CD14-positive monocyte (primary cell): ENCODE measurements around the gene NOP16. TPM values are rescaled to one million over a fixed set of nuclear protein-coding genes. Genes with fewer than 3 reads are reported as not detected.

Source experiments
- DNase-seq, 3 donors: peaks; one replicate each; pipeline ENCODE4 v3.0.0-alpha.2; 2011 to 2022
- H2AFZ ChIP-seq: 2 replicates; pipeline ENCODE4 v1.6.0; 2012; ENCODE audit warnings: mild to moderate bottlenecking, low read depth, low read length, inconsistent platforms; ENCODE audit not compliant: insufficient read depth, poor library complexity, severe bottlenecking
- H3K27ac ChIP-seq, 2 donors: 1 replicate in 1 of 2; 2 replicates in 1 of 2; pipeline ENCODE4 v1.5.1; 2012 to 2013; ENCODE audit warnings: low read length in 2 of 2, control low read depth in 1 of 2, inconsistent platforms in 1 of 2, low read depth in 1 of 2, mild to moderate bottlenecking in 1 of 2
- H3K27me3 ChIP-seq, 2 donors: one replicate each; pipeline versions ENCODE4 v1.6.0 to v1.6.1; 2011 to 2013; ENCODE audit warnings: low read length in 2 of 2; ENCODE audit not compliant: control insufficient read depth in 2 of 2, insufficient read depth in 2 of 2
- H3K36me3 ChIP-seq, 2 donors: replicated peaks in 1 of 2; 1 replicate in 1 of 2; 2 replicates in 1 of 2; pipeline versions ENCODE4 v1.5.1 to v1.6.1; 2012 to 2013; ENCODE audit warnings: low read length in 2 of 2, control low read depth in 1 of 2, inconsistent platforms in 1 of 2, mild to moderate bottlenecking in 1 of 2; ENCODE audit not compliant: insufficient read depth in 2 of 2, control insufficient read depth in 1 of 2
- H3K4me1 ChIP-seq, 2 donors: 1 replicate in 1 of 2; 2 replicates in 1 of 2; pipeline versions ENCODE4 v1.5.1 to v1.6.1; 2012 to 2013; ENCODE audit warnings: low read length in 2 of 2, control low read depth in 1 of 2, inconsistent platforms in 1 of 2, mild to moderate bottlenecking in 1 of 2, moderate library complexity in 1 of 2; ENCODE audit not compliant: insufficient read depth in 2 of 2, control insufficient read depth in 1 of 2
- H3K4me2 ChIP-seq: replicated peaks from 2 replicates; pipeline ENCODE3; 2012; ENCODE audit warnings: low read length, moderate library complexity, mild to moderate bottlenecking; ENCODE audit not compliant: poor library complexity, severe bottlenecking; ENCODE audit errors: extremely low read depth
- H3K4me3 ChIP-seq, 3 experiments: fragments of 200-600 bp in 1 of 3; sonication (generic) in 1 of 3; replicated peaks in 1 of 3; 1 replicate in 2 of 3; 2 replicates in 1 of 3; pipeline ENCODE4 v1.5.1; 2011 to 2013; ENCODE audit warnings: low read length in 3 of 3, mild to moderate bottlenecking in 3 of 3, control low read depth in 2 of 3, low read depth in 2 of 3, inconsistent platforms in 1 of 3, moderate library complexity in 1 of 3
- H3K79me2 ChIP-seq: 2 replicates; pipeline ENCODE4 v1.6.0; 2012; ENCODE audit warnings: mild to moderate bottlenecking, control low read depth, inconsistent platforms, low read length, moderate library complexity; ENCODE audit not compliant: insufficient read depth
- H3K9ac ChIP-seq: 2 replicates; pipeline ENCODE4 v1.6.0; 2017; ENCODE audit warnings: low read length, mild to moderate bottlenecking; ENCODE audit not compliant: insufficient read depth, poor library complexity, severe bottlenecking
- H3K9me3 ChIP-seq, 2 donors: replicated peaks in 1 of 2; 1 replicate in 1 of 2; 2 replicates in 1 of 2; pipeline versions ENCODE4 v1.5.1 to v1.6.1; 2012 to 2013; ENCODE audit warnings: low read length in 2 of 2, control low read depth in 1 of 2; ENCODE audit not compliant: control insufficient read depth in 1 of 2, insufficient read depth in 1 of 2
- H4K20me1 ChIP-seq: 2 replicates; pipeline ENCODE4 v1.6.0; 2012; ENCODE audit warnings: mild to moderate bottlenecking, low read length, control low read depth, moderate library complexity; ENCODE audit not compliant: insufficient read depth
- H3K27ac Mint-ChIP-seq, 7 donors: one replicate each; pipeline ENCODE4 v1.8.0; 2020; ENCODE audit warnings: mild to moderate bottlenecking in 7 of 7, mixed read lengths in 7 of 7, moderate library complexity in 6 of 7, inconsistent platforms in 2 of 7
- H3K27me3 Mint-ChIP-seq, 3 donors: one replicate each; pipeline ENCODE4 v1.8.0; 2021 to 2022; ENCODE audit warnings: low read depth in 3 of 3, mild to moderate bottlenecking in 3 of 3, mixed read lengths in 3 of 3, moderate library complexity in 3 of 3, inconsistent platforms in 1 of 3
- H3K36me3 Mint-ChIP-seq, 2 donors: one replicate each; pipeline ENCODE4 v1.8.0; 2020; ENCODE audit warnings: mixed read lengths in 2 of 2, inconsistent platforms in 1 of 2, mild to moderate bottlenecking in 1 of 2
- H3K4me1 Mint-ChIP-seq: one replicate; pipeline ENCODE4 v1.8.0; 2020; ENCODE audit warnings: mild to moderate bottlenecking, mixed read lengths
- H3K4me3 Mint-ChIP-seq, 2 donors: one replicate each; pipeline ENCODE4 v1.8.0; 2020; ENCODE audit warnings: mild to moderate bottlenecking in 2 of 2, mixed read lengths in 2 of 2, moderate library complexity in 1 of 2
- H3K9me3 Mint-ChIP-seq, 7 donors: one replicate each; pipeline ENCODE4 v1.8.0; 2020 to 2022; ENCODE audit warnings: mixed read lengths in 7 of 7, mild to moderate bottlenecking in 6 of 7, moderate library complexity in 6 of 7, inconsistent platforms in 2 of 7
- CTCF ChIP-seq: fragments of 200-600 bp; IDR thresholded peaks from one replicate; pipeline ENCODE4 v1.8.0; 2022; ENCODE audit warnings: antibody characterized with exemption, mild to moderate bottlenecking
- WGBS: methylation state at CpG from one replicate; pipeline ENCODE4 v1.1.5; 2013; ENCODE audit warnings: missing lambda C conversion rate; ENCODE audit not compliant: insufficient coverage; 5-methylcytosine and 5-hydroxymethylcytosine counted together
- intact Hi-C, 2 donors: fragments of 100-400 bp; cut with micrococcal nuclease; formaldehyde crosslinking; loops; one replicate each; pipeline versions ENCODE4 v1.15.0 to v1.15.1; 2023
- polyA plus RNA-seq, 3 donors: library from polyadenylated mRNA; depleted of rRNA in 1 of 3; unstranded in 2 of 3; stranded (reverse) in 1 of 3; fragments of 300-500 nt in 2 of 3; fragments of >200 nt in 1 of 3; fragmentation: Illumina TruSeq in 2 of 3; gene quantifications; 1 replicate in 2 of 3; 2 replicates in 1 of 3; pipeline ENCODE4 v1.2.3, GENCODE V29; 2012 to 2021

NOP16 gene
- polyA plus RNA-seq, 3 donors, result 17.2 to 23.4 (median 17.6) TPM

GRCh38 chr5:176381423-176381822 is 7.0 kb downstream of the NOP16 start:
- Mint-ChIP-seq H3K9me3 (no peaks in the 10 kb centered on the region), H3K27me3 (peaks cover 0 to 2% (median 0%) of the 10 kb centered on the region in 3 donors), H3K27ac (no peak overlapping the region), H3K36me3 (peaks cover 44 to 48% of the 10 kb centered on the region in 2 donors), H3K4me3 (no peak overlapping the region), H3K4me1 (peaks cover 6% of the 10 kb centered on the region)
- intact Hi-C loops, result loop anchor here in 1 of 2 donors (10.0 kb wide), 1 partner anchor 153 kb away; the partner anchor contains the start of gene RNF44
- Histone ChIP-seq H4K20me1 (peaks cover 5% of the 10 kb centered on the region), H3K9me3 (no peaks in the 10 kb centered on the region), H2AFZ (no peak overlapping the region), H3K4me1 (no peaks in the 10 kb centered on the region), H3K9ac (no peak overlapping the region), H3K36me3 (peaks cover 39 to 58% of the 10 kb centered on the region in 2 donors), H3K4me3 (no peak overlapping the region), H3K27me3 (no peaks in the 10 kb centered on the region), H3K79me2 (peaks cover 7% of the 10 kb centered on the region), H3K4me2 (no peak overlapping the region), H3K27ac (no peak overlapping the region)
- DNase-seq, result no peak
- TF ChIP-seq CTCF, result no peak
- WGBS, result 96% methylated on average over 3 of the region's 3 CpGs

DNA sequence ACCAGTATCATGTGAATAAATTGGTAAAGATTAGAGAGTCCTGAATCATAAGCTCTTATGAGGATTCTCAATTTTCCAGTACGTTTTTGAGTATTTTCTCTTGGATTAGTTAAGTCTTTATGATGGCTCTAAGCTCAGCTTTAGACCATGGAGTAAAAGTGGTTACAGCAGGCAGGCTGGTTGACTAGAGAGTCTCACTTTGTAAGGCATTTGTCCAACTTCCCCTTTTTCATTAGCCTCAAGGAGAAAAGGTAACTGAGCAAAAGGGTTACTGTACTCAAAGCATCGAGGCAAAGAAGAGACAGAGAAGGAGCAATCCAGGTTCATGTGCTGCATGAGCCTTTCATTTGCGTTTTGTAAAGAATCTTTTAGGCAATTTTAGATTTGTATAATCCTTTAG is 8.5 kb downstream of the NOP16 start:
- 58% methylated on average over 2 of the region's 3 CpGs for whole genome bisulfite sequencing
- Mint-ChIP-seq H3K36me3 (peaks cover 32 to 36% of the 10 kb centered on the region in 2 donors), H3K4me1 (no peaks in the 10 kb centered on the region), H3K4me3 (no peak overlapping the region), H3K9me3 (no peaks in the 10 kb centered on the region), H3K27ac (no peak overlapping the region), H3K27me3 (peaks cover 0 to 2% (median 0%) of the 10 kb centered on the region in 3 donors)
- Histone ChIP-seq H3K36me3 (peaks cover 32 to 42% of the 10 kb centered on the region in 2 donors), H3K4me2 (no peak overlapping the region), H3K9ac (no peak overlapping the region), H3K9me3 (no peaks in the 10 kb centered on the region), H3K4me1 (no peaks in the 10 kb centered on the region), H3K27ac (no peak overlapping the region), H3K79me2 (no peaks in the 10 kb centered on the region), H3K27me3 (no peaks in the 10 kb centered on the region), H3K4me3 (no peak overlapping the region), H2AFZ (no peak overlapping the region), H4K20me1 (peaks cover 5% of the 10 kb centered on the region)
- intact Hi-C loops, result loop anchor here in 1 of 2 donors (10.0 kb wide), 1 partner anchor 155 kb away; the partner anchor contains the start of gene RNF44
- no peak for TF ChIP-seq CTCF
- DNase-seq, result no peak
